ENCODE measurements around the gene KRTAP5-1.

The KRTAP5-1 gene

DNA sequence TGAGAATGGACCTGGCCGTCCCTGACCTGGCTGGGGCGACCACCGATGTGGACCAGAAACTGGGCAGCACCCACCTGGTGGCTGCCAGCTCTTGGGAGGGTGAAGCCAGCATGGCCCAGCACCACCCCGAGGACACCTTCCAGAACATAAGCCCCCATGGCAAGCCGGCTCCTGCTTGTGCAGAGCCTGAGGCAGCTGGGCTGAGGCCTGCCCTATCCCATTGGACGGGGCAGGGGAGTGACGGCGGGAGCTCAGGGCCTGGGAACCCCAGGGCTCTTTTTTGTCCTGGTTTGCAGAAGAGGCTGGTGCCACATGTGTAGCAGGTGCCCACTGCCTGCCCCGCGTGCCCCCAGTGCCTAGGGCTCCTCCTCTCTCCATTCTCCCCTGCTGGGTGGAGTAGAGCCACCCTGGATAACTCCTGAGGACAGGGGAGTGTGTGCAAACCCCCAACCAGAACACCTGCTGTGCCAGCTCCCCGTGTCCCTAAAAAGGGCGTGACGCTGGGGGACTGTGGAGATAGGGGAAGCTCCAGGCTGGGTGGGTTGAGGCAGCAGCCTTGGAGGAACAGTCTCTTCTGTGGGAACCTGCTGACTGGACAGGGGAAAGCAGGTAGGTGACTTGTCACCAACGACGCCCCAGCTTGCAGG lies 25.0 kb downstream of the KRTAP5-1 start:
- no peaks in the 10 kb centered on the region for H3K27me3 ChIP-seq
- no peak overlapping the region for H3K4me3 ChIP-seq (ENCODE audit: low read depth, low read length)
- no peak for DNase-seq
- H3K36me3 ChIP-seq = no peaks in the 10 kb centered on the region
- peaks cover 4% of the 10 kb centered on the region; the same call in 1 of the 2 replicates for H3K4me1 ChIP-seq
- TF ChIP-seq, protein P1, sequence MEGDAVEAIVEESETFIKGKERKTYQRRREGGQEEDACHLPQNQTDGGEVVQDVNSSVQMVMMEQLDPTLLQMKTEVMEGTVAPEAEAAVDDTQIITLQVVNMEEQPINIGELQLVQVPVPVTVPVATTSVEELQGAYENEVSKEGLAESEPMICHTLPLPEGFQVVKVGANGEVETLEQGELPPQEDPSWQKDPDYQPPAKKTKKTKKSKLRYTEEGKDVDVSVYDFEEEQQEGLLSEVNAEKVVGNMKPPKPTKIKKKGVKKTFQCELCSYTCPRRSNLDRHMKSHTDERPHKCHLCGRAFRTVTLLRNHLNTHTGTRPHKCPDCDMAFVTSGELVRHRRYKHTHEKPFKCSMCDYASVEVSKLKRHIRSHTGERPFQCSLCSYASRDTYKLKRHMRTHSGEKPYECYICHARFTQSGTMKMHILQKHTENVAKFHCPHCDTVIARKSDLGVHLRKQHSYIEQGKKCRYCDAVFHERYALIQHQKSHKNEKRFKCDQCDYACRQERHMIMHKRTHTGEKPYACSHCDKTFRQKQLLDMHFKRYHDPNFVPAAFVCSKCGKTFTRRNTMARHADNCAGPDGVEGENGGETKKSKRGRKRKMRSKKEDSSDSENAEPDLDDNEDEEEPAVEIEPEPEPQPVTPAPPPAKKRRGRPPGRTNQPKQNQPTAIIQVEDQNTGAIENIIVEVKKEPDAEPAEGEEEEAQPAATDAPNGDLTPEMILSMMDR (IDR thresholded peaks at IDR 0.05; ENCODE audit: low read depth, low read length) = no peak
- H3K9me3 ChIP-seq = no peaks in the 10 kb centered on the region

DNA sequence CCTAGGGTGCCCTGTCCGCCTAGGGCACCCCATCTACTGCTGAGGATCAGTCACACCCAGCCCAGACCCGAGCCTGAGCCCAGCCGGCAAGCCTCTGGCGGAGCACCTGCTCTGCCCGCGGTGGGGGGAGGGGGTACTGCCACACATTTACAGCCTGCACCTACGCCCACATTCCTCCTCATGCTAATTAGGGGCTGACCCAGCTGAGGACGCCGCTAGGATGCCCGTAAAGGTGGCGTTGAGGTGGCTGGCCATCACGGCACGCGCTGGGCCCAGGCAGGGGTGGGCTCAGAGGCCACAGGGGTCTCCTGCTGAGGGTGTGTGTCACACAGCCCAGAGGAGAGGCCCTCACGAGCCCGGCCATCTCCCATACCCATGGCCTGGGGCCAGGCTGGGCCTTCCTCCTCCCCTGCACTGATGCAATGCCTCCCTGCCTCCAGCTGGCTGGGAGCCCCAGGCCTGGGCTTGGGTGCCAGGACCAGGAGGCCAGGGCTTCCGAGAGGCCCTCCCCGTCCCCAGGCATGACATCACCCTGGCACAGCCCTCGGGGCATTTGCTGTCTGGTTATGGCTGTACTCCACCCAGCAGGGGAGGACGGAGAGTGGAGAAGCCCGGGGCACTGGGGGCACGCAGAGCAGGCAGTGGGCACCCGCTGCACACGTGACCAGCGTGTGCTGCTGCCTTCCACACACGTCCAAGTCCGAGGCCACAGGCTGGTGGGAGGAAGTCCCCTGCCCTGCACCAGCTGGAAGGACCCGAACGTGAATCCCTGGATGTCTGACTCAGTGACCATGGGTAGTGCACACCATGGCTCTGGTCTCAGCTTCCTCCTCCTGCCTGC lies 25.8 kb downstream of the KRTAP5-1 start:
- Histone ChIP-seq H3K27me3 (no peaks in the 10 kb centered on the region), H3K9me3 (no peaks in the 10 kb centered on the region), H3K36me3 (no peaks in the 10 kb centered on the region), H3K4me3 (ENCODE audit: low read depth, low read length) (no peak overlapping the region), H3K4me1 (no peaks in the 10 kb centered on the region; the same call in 1 of the 2 replicates)
- TF ChIP-seq, protein P1 (IDR thresholded peaks at IDR 0.05; ENCODE audit: low read depth, low read length) = no peak
- peak; percentile 60 for DNase-seq

DNA sequence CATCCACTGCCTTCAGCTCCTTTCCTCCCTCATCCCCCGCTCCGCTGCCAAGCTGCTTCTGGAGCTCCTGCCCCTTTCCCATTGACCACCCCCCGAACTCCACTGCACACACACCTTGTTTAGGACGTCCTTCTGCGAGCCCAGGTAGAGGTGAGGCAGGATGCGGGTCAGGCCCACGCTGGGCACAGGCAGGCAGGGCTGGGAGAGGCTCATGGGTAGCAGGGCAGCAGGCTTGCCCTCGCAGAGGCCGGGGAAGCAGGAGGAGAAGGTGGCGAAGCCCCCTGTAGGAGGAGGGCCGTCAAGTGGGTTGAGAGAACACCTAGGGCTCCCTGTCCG lies 26.3 kb downstream of the KRTAP5-1 start:
- no peaks in the 10 kb centered on the region for H3K36me3 ChIP-seq
- TF ChIP-seq, protein P1 (IDR thresholded peaks at IDR 0.05; ENCODE audit: low read depth, low read length) = no peak
- no peaks in the 10 kb centered on the region for H3K9me3 ChIP-seq
- H3K4me1 ChIP-seq = no peaks in the 10 kb centered on the region
- no peaks in the 10 kb centered on the region for H3K27me3 ChIP-seq
- DNase-seq = no peak
- no peak overlapping the region for H3K4me3 ChIP-seq (ENCODE audit: low read depth, low read length)

DNA sequence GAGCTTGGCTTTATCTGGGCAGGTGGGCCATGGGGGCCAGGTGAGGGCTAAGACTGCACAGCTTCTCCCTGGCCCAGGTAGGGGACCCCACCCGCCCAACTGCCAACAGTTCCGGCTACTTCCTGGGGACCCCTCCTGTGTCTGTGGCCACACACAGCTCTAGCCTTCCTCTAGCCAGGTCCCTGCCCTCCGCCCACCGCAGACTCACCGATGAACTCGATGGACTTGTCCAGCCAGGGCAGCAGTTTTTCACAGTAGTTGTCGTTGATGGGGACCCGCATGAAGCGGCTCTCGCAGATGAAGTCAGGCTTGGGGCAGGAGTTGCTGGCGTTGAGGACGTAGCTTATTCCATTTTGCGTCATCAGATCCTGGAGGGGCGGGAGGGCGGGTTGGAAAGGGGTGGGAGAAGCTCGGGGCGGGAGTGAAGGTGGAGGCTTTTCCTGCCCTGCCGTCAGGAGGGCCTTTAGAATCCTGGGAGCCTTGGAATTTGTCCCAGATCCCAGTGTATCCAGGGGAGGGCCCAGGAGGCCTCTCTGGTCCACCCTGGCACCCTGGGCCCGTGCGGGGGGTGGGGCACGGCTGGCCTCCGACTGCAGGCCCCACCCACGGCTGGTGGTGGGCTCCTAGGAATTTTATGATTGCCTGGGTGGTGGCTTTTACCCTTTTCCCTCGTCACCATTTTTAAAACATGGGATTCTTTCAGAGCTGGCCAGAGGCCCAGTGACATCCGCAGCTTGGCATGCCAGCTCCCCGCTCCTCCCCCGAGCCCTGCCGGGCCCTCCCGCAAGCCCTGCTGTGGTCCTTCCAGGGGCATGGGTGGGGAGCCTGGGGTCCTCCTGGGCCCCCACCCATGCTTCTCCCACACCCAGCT lies 26.9 kb downstream of the KRTAP5-1 start:
- Histone ChIP-seq H3K4me3 (ENCODE audit: low read depth, low read length) (no peak overlapping the region), H3K4me1 (no peaks in the 10 kb centered on the region), H3K9me3 (no peaks in the 10 kb centered on the region), H3K36me3 (no peaks in the 10 kb centered on the region), H3K27me3 (no peaks in the 10 kb centered on the region)
- DNase-seq = no peak
- TF ChIP-seq, protein P1 (IDR thresholded peaks at IDR 0.05; ENCODE audit: low read depth, low read length) = no peak

DNA sequence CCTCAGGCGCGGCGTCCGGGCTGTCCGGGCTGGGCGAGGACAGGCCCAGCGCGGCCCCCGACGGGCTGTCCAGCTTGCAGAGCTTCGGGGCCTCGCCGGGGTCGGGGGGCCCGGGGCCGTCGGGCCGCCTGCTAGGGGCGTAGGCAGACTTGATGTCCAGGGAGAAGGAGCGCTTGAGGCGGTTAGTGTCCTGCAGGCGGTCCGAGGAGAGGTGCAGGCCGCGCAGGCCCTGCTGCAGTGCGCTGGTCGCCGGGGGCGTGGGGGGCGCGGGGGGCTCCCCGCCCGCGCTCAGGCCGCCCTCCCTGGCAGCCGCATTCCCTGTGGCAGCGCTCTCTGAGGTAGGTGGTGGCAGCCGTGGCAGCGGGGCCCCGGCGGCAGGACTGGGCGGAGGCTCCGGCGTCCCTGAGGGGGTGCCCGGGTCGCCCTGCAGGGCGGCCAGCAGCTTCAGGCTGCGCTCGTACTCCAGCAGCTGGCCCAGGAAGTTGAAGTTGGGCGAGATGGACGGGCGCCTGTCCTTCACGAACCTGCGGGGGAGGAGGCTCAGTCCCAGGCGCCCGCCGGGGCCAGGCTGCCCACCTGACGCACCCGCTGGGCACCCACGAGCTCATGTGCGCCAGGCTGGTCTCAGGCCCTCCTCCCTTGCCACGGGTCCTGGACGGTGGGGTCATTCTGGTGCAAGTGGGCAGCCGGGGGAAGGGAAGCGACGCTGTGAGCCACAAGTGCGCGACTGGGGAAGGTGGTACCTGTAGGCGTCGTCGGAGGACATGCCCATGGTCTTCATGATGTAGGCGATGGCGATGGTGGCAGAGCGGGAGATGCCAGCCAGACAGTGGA lies 27.8 kb downstream of the KRTAP5-1 start:
- no peak for DNase-seq
- TF ChIP-seq, protein P1 (IDR thresholded peaks at IDR 0.05; ENCODE audit: low read depth, low read length) = no peak
- Histone ChIP-seq H3K36me3 (no peaks in the 10 kb centered on the region), H3K4me3 (ENCODE audit: low read depth, low read length) (no peak overlapping the region), H3K9me3 (no peaks in the 10 kb centered on the region), H3K27me3 (no peaks in the 10 kb centered on the region), H3K4me1 (no peaks in the 10 kb centered on the region)
